Hepatocyte (in vitro differentiated cells): ENCODE measurements around the gene SETD7.

Source experiments
- CTCF ChIP-seq: fragments of 200-600 bp; sonication (generic); IDR thresholded peaks from 2 replicates; pipeline ENCODE4 v1.5.1; 2016; ENCODE audit warnings: antibody characterized with exemption, mild to moderate bottlenecking; ENCODE audit not compliant: poor library complexity
- EZH2 ChIP-seq: fragments of 200-600 bp; sonication (generic); IDR thresholded peaks from 2 replicates; pipeline ENCODE4 v1.6.1; 2016; ENCODE audit warnings: antibody characterized with exemption, mild to moderate bottlenecking, borderline replicate concordance
- EZH2phosphoT487 ChIP-seq: fragments of 200-600 bp; sonication (generic); IDR thresholded peaks from one replicate; pipeline ENCODE4 v1.6.1; 2018; ENCODE audit warnings: antibody characterized with exemption, mild to moderate bottlenecking, low read depth, moderate library complexity; ENCODE audit not compliant: unreplicated experiment, severe bottlenecking

GRCh38 chr4:139602776-139603360 lies 46.8 kb upstream of the SETD7 start:
- TF ChIP-seq CTCF (no peak), EZH2phosphoT487 (no peak), EZH2 (no peak)
